ENCODE results near the gene TSPO2. TPM values are rescaled to one million over a fixed set of nuclear protein-coding genes. Genes with fewer than 3 reads are reported as not detected.

Gene TSPO2
- total and polyA plus RNA-seq, 12 donors: 0.44 TPM; not detected in 11

GRCh38 chr6:40997234-40997957 is 44.9 kb upstream of the TSPO2 start:
- Histone ChIP-seq H3K36me3 (replicated peaks in 1 of 2) (no peaks in the 10 kb centered on the region), H3K27ac (peak overlapping the region; percentile 42 to 84 (median 67)), H3K9me3 (replicated peaks in 1 of 3) (no peaks in the 10 kb centered on the region), H3K27me3 (no peaks in the 10 kb centered on the region), H3K4me3 (peak overlapping the region in 1 of 4 donors; percentile 10), H3K4me1 (replicated peaks in 1 of 2) (peaks cover 21 to 41% of the 10 kb centered on the region in 2 donors)
- intact Hi-C loops (cut with DNase I): no loop called here
- TF ChIP-seq CTCF (IDR thresholded peaks at IDR 0.05) (no peak), POLR2A (IDR thresholded peaks at IDR 0.05) (peak in 1 of 2 donors; percentile 35)
- WGBS, 4 donors: 19 to 27% (median 25%) methylated on average over 3 to 4 of the region's 4 CpGs
- peak; percentile 32 to 72 (median 53) for DNase-seq

- Histone ChIP-seq H3K27me3 (no peaks in the 10 kb centered on the region), H3K4me1 (replicated peaks in 1 of 2) (peaks cover 21 to 41% of the 10 kb centered on the region in 2 donors), H3K4me3 (no peak overlapping the region), H3K36me3 (replicated peaks in 1 of 2) (no peaks in the 10 kb centered on the region), H3K27ac (no peak overlapping the region), H3K9me3 (replicated peaks in 1 of 3) (no peaks in the 10 kb centered on the region)
- no peak for DNase-seq
- intact Hi-C loops (cut with DNase I): no loop called here
- 83 to 89% (median 88%) methylated on average over 4 of the region's 4 CpGs for WGBS, 4 donors
- TF ChIP-seq POLR2A (IDR thresholded peaks at IDR 0.05) (no peak), CTCF (IDR thresholded peaks at IDR 0.05) (no peak)
Observed at GRCh38 chr6:40998661-40999060, 43.6 kb upstream of the TSPO2 start.

GRCh38 chr6:40999569-40999968 is 42.7 kb upstream of the TSPO2 start:
- H3K27me3 ChIP-seq: no peaks in the 10 kb centered on the region
- intact Hi-C loops (cut with DNase I): no loop called here

GRCh38 chr6:41000248-41000647 is 42.0 kb upstream of the TSPO2 start:
- 78 to 89% (median 84%) methylated on average over 4 of the region's 4 CpGs for WGBS, 4 donors
- Histone ChIP-seq H3K9me3 (replicated peaks in 1 of 3) (no peaks in the 10 kb centered on the region), H3K4me3 (no peak overlapping the region), H3K4me1 (replicated peaks in 1 of 2) (peaks cover 21 to 41% of the 10 kb centered on the region in 2 donors), H3K27me3 (no peaks in the 10 kb centered on the region), H3K36me3 (replicated peaks in 1 of 2) (no peaks in the 10 kb centered on the region), H3K27ac (no peak overlapping the region)
- no peak for TF ChIP-seq CTCF (IDR thresholded peaks at IDR 0.05)
- TF ChIP-seq POLR2A (IDR thresholded peaks at IDR 0.05): no peak
- no peak for DNase-seq
- intact Hi-C loops (cut with DNase I): no loop called here

More at GRCh38 chr6:40999569-40999968, 42.7 kb upstream of the TSPO2 start:
- Histone ChIP-seq H3K4me1 (replicated peaks in 1 of 2) (peaks cover 21 to 41% of the 10 kb centered on the region in 2 donors), H3K27ac (no peak overlapping the region), H3K4me3 (no peak overlapping the region), H3K9me3 (replicated peaks in 1 of 3) (no peaks in the 10 kb centered on the region), H3K36me3 (replicated peaks in 1 of 2) (no peaks in the 10 kb centered on the region)
- TF ChIP-seq POLR2A (IDR thresholded peaks at IDR 0.05) (no peak), CTCF (IDR thresholded peaks at IDR 0.05) (peak in 5 of 6 experiments; percentile 14 to 35 (median 26))
- DNase-seq: peak in 6 of 7 donors; percentile 49 to 75 (median 66)
- WGBS, 4 donors: 33 to 45% (median 35%) methylated on average over 3 of the region's 3 CpGs
